Measurements from ENCODE around the gene GGCX.
"Not testable (repeated sequence)": the region's sequence is repeated elsewhere in the genome, so short reads cannot be mapped to it uniquely, and the experiment has no call there.

The GGCX gene

GRCh38 chr2:85575739-85576138 is 14.4 kb upstream of the GGCX start:
- WGBS (ENCODE audit: insufficient coverage): 100% methylated on average over 7 of the region's 8 CpGs
- peaks cover 0 to 11% (median 3%) of the 10 kb centered on the region in 4 experiments for H3K36me3 ChIP-seq (ENCODE audit: control insufficient read depth in 4 of 4, insufficient read depth in 4 of 4, low read length in 3 of 4)
- H3K27me3 ChIP-seq (replicated peaks in 2 of 5; ENCODE audit: control insufficient read depth in 4 of 5, insufficient read depth in 5 of 5, low read length in 4 of 5): no peaks in the 10 kb centered on the region
- DNase-seq: no peak
- CTCF ChIA-PET: interaction anchor here (0.7 to 1.2 kb wide), 3 partner anchors 12 to 28 kb away, joined by 3 to 5 read pairs (median 5); no protein-coding TSS in a partner anchor
- H3K4me3 ChIP-seq (ENCODE audit: control insufficient read depth in 1 of 7, extremely low read depth in 1 of 7, insufficient read depth in 4 of 7, low read depth in 2 of 7, low read length in 6 of 7): no peak overlapping the region
- no peaks in the 10 kb centered on the region for H3K9me3 ChIP-seq (ENCODE audit: control extremely low read depth in 1 of 5, control insufficient read depth in 4 of 5, insufficient read depth in 2 of 5, low read depth in 1 of 5, low read length in 4 of 5)
- no peak overlapping the region for H3K27ac ChIP-seq (ENCODE audit: insufficient read depth in 1 of 2, low read depth in 1 of 2, low read length in 2 of 2, poor library complexity in 1 of 2, severe bottlenecking in 2 of 2)
- POLR2A ChIA-PET: no interaction called here
- H3K4me1 ChIP-seq (ENCODE audit: control extremely low read depth in 1 of 4, control insufficient read depth in 4 of 4, insufficient read depth in 4 of 4, low read length in 3 of 4): peaks cover 12 to 44% (median 39%) of the 10 kb centered on the region in 4 experiments

GRCh38 chr2:85566265-85566664 is 5.0 kb upstream of the GGCX start:
- CTCF ChIA-PET: interaction anchor here (2.2 kb wide), 1 partner anchor 11 kb away, joined by 10 read pairs; the partner anchor contains the start of gene VAMP8
- H3K4me1 ChIP-seq (ENCODE audit: control extremely low read depth in 1 of 4, control insufficient read depth in 4 of 4, insufficient read depth in 4 of 4, low read length in 3 of 4): peaks cover 0 to 13% (median 6%) of the 10 kb centered on the region in 4 experiments
- no peaks in the 10 kb centered on the region for H3K9me3 ChIP-seq (ENCODE audit: control extremely low read depth in 1 of 5, control insufficient read depth in 4 of 5, insufficient read depth in 2 of 5, low read depth in 1 of 5, low read length in 4 of 5)
- POLR2A ChIA-PET: no interaction called here
- DNase-seq: no peak
- no peak overlapping the region for H3K4me3 ChIP-seq (ENCODE audit: control insufficient read depth in 1 of 7, extremely low read depth in 1 of 7, insufficient read depth in 4 of 7, low read depth in 2 of 7, low read length in 6 of 7)
- H3K27me3 ChIP-seq (replicated peaks in 2 of 5; ENCODE audit: control insufficient read depth in 4 of 5, insufficient read depth in 5 of 5, low read length in 4 of 5): no peaks in the 10 kb centered on the region
- no peak overlapping the region for H3K27ac ChIP-seq (ENCODE audit: insufficient read depth in 1 of 2, low read depth in 1 of 2, low read length in 2 of 2, poor library complexity in 1 of 2, severe bottlenecking in 2 of 2)
- WGBS (ENCODE audit: insufficient coverage): 100% methylated on average over 1 of the region's 4 CpGs
- no peaks in the 10 kb centered on the region for H3K36me3 ChIP-seq (ENCODE audit: control insufficient read depth in 4 of 4, insufficient read depth in 4 of 4, low read length in 3 of 4)

- Histone ChIP-seq H3K27ac (ENCODE audit: insufficient read depth in 1 of 2, low read depth in 1 of 2, low read length in 2 of 2, poor library complexity in 1 of 2, severe bottlenecking in 2 of 2) (no peak overlapping the region), H3K4me3 (ENCODE audit: control insufficient read depth in 1 of 7, extremely low read depth in 1 of 7, insufficient read depth in 4 of 7, low read depth in 2 of 7, low read length in 6 of 7) (no peak overlapping the region), H3K27me3 (replicated peaks in 2 of 5; ENCODE audit: control insufficient read depth in 4 of 5, insufficient read depth in 5 of 5, low read length in 4 of 5) (no peaks in the 10 kb centered on the region), H3K36me3 (ENCODE audit: control insufficient read depth in 4 of 4, insufficient read depth in 4 of 4, low read length in 3 of 4) (no peaks in the 10 kb centered on the region), H3K9me3 (ENCODE audit: control extremely low read depth in 1 of 5, control insufficient read depth in 4 of 5, insufficient read depth in 2 of 5, low read depth in 1 of 5, low read length in 4 of 5) (no peaks in the 10 kb centered on the region), H3K4me1 (ENCODE audit: control extremely low read depth in 1 of 4, control insufficient read depth in 4 of 4, insufficient read depth in 4 of 4, low read length in 3 of 4) (peaks cover 6 to 25% (median 14%) of the 10 kb centered on the region in 4 experiments)
- WGBS (ENCODE audit: insufficient coverage): 100% methylated on average over 5 of the region's 5 CpGs
- ChIA-PET POLR2A (interaction anchor here (3.1 kb wide), 1 partner anchor 31 kb away, joined by 14 read pairs; the partner anchor contains the start of gene RNF181), CTCF (interaction anchor here (0.6 to 7.0 kb wide), 4 partner anchors 9 to 27 kb away, joined by 3 to 34 read pairs (median 3); no protein-coding TSS in a partner anchor)
- DNase-seq: peak in 2 of 3 donors; percentile 56 to 64
These were observed 2.9 kb upstream of the GGCX start for GRCh38 chr2:85564144-85564563.

GRCh38 chr2:85560812-85561279 is 447 bp downstream of the GGCX start:
- no peak for DNase-seq
- Histone ChIP-seq H3K4me1 (ENCODE audit: control extremely low read depth in 1 of 4, control insufficient read depth in 4 of 4, insufficient read depth in 4 of 4, low read length in 3 of 4) (peaks cover 6 to 25% (median 14%) of the 10 kb centered on the region in 4 experiments), H3K36me3 (ENCODE audit: control insufficient read depth in 4 of 4, insufficient read depth in 4 of 4, low read length in 3 of 4) (peaks cover 9 to 29% (median 14%) of the 10 kb centered on the region in 4 experiments), H3K4me3 (ENCODE audit: control insufficient read depth in 1 of 7, extremely low read depth in 1 of 7, insufficient read depth in 4 of 7, low read depth in 2 of 7, low read length in 6 of 7) (peak overlapping the region; percentile 26 to 97 (median 91)), H3K27ac (ENCODE audit: insufficient read depth in 1 of 2, low read depth in 1 of 2, low read length in 2 of 2, poor library complexity in 1 of 2, severe bottlenecking in 2 of 2) (peak overlapping the region in 1 of 2 experiments; percentile 93), H3K9me3 (ENCODE audit: control extremely low read depth in 1 of 5, control insufficient read depth in 4 of 5, insufficient read depth in 2 of 5, low read depth in 1 of 5, low read length in 4 of 5) (no peaks in the 10 kb centered on the region), H3K27me3 (replicated peaks in 2 of 5; ENCODE audit: control insufficient read depth in 4 of 5, insufficient read depth in 5 of 5, low read length in 4 of 5) (no peaks in the 10 kb centered on the region)
- ChIA-PET POLR2A (interaction anchor here (0.7 to 3.1 kb wide), 7 partner anchors 9 to 54 kb away, joined by 3 to 14 read pairs (median 6); partner anchors contain the start of gene RNF181), CTCF (interaction anchor here (0.9 to 7.0 kb wide), 15 partner anchors 9 to 172 kb away, joined by 3 to 34 read pairs (median 4); partner anchors contain the start of genes C2orf68 and VAMP8)
- 9% methylated on average over 12 of the region's 14 CpGs for WGBS (ENCODE audit: insufficient coverage)

- Histone ChIP-seq H3K4me3 (ENCODE audit: control insufficient read depth in 1 of 7, extremely low read depth in 1 of 7, insufficient read depth in 4 of 7, low read depth in 2 of 7, low read length in 6 of 7) (peak overlapping the region in 6 of 7 experiments; percentile 89 to 97 (median 93)), H3K4me1 (ENCODE audit: control extremely low read depth in 1 of 4, control insufficient read depth in 4 of 4, insufficient read depth in 4 of 4, low read length in 3 of 4) (peaks cover 6 to 25% (median 14%) of the 10 kb centered on the region in 4 experiments), H3K27ac (ENCODE audit: insufficient read depth in 1 of 2, low read depth in 1 of 2, low read length in 2 of 2, poor library complexity in 1 of 2, severe bottlenecking in 2 of 2) (peak overlapping the region in 1 of 2 experiments; percentile 93), H3K36me3 (ENCODE audit: control insufficient read depth in 4 of 4, insufficient read depth in 4 of 4, low read length in 3 of 4) (peaks cover 12 to 31% (median 15%) of the 10 kb centered on the region in 4 experiments)
- ChIA-PET CTCF (interaction anchor here (0.9 to 7.0 kb wide), 15 partner anchors 9 to 171 kb away, joined by 3 to 34 read pairs (median 4); partner anchors contain the start of genes C2orf68 and VAMP8), POLR2A (interaction anchor here (0.7 to 1.9 kb wide), 2 partner anchors 11 to 28 kb away, joined by 5 to 7 read pairs; no protein-coding TSS in a partner anchor)
- not testable (repeated sequence) for H3K27me3 ChIP-seq (replicated peaks in 2 of 5; ENCODE audit: control insufficient read depth in 4 of 5, insufficient read depth in 5 of 5, low read length in 4 of 5); DNase-seq; H3K9me3 ChIP-seq (ENCODE audit: control extremely low read depth in 1 of 5, control insufficient read depth in 4 of 5, insufficient read depth in 2 of 5, low read depth in 1 of 5, low read length in 4 of 5)
- 93% methylated on average over 11 of the region's 12 CpGs for WGBS (ENCODE audit: insufficient coverage)
These were observed 928 bp downstream of the GGCX start for GRCh38 chr2:85560403-85560726.

- Histone ChIP-seq H3K9me3 (ENCODE audit: control extremely low read depth in 1 of 5, control insufficient read depth in 4 of 5, insufficient read depth in 2 of 5, low read depth in 1 of 5, low read length in 4 of 5) (no peaks in the 10 kb centered on the region), H3K27me3 (replicated peaks in 2 of 5; ENCODE audit: control insufficient read depth in 4 of 5, insufficient read depth in 5 of 5, low read length in 4 of 5) (no peaks in the 10 kb centered on the region), H3K4me3 (ENCODE audit: control insufficient read depth in 1 of 7, extremely low read depth in 1 of 7, insufficient read depth in 4 of 7, low read depth in 2 of 7, low read length in 6 of 7) (no peak overlapping the region), H3K4me1 (ENCODE audit: control extremely low read depth in 1 of 4, control insufficient read depth in 4 of 4, insufficient read depth in 4 of 4, low read length in 3 of 4) (peaks cover 6 to 17% (median 11%) of the 10 kb centered on the region in 4 experiments), H3K27ac (ENCODE audit: insufficient read depth in 1 of 2, low read depth in 1 of 2, low read length in 2 of 2, poor library complexity in 1 of 2, severe bottlenecking in 2 of 2) (no peak overlapping the region), H3K36me3 (ENCODE audit: control insufficient read depth in 4 of 4, insufficient read depth in 4 of 4, low read length in 3 of 4) (peaks cover 18 to 49% (median 30%) of the 10 kb centered on the region in 4 experiments)
- ChIA-PET POLR2A (interaction anchor here (1.1 kb wide), 1 partner anchor 12 kb away, joined by 3 read pairs; no protein-coding TSS in a partner anchor), CTCF (interaction anchor here (0.8 to 7.0 kb wide), 4 partner anchors 7 to 167 kb away, joined by 3 to 34 read pairs (median 16); no protein-coding TSS in a partner anchor)
- DNase-seq: no peak
- 78% methylated on average over 1 of the region's 1 CpG for WGBS (ENCODE audit: insufficient coverage)
These were observed 3.1 kb downstream of the GGCX start for GRCh38 chr2:85558160-85558559.

GRCh38 chr2:85557130-85557529 is 4.2 kb downstream of the GGCX start:
- ChIA-PET CTCF (interaction anchor here (1.1 to 28.0 kb wide), 4 partner anchors 53 to 168 kb away, joined by 3 to 584 read pairs (median 126); partner anchors contain the start of gene SH2D6), POLR2A (no interaction called here)
- no CpG with 5 or more reads among the region's 5 CpGs for WGBS (ENCODE audit: insufficient coverage)
- peaks cover 6 to 17% (median 11%) of the 10 kb centered on the region in 4 experiments for H3K4me1 ChIP-seq (ENCODE audit: control extremely low read depth in 1 of 4, control insufficient read depth in 4 of 4, insufficient read depth in 4 of 4, low read length in 3 of 4)
- H3K36me3 ChIP-seq (ENCODE audit: control insufficient read depth in 4 of 4, insufficient read depth in 4 of 4, low read length in 3 of 4): peaks cover 19 to 59% (median 37%) of the 10 kb centered on the region in 4 experiments
- no peak overlapping the region for H3K27ac ChIP-seq (ENCODE audit: insufficient read depth in 1 of 2, low read depth in 1 of 2, low read length in 2 of 2, poor library complexity in 1 of 2, severe bottlenecking in 2 of 2)
- H3K4me3 ChIP-seq (ENCODE audit: control insufficient read depth in 1 of 7, extremely low read depth in 1 of 7, insufficient read depth in 4 of 7, low read depth in 2 of 7, low read length in 6 of 7): no peak overlapping the region
- H3K27me3 ChIP-seq (replicated peaks in 2 of 5; ENCODE audit: control insufficient read depth in 4 of 5, insufficient read depth in 5 of 5, low read length in 4 of 5): no peaks in the 10 kb centered on the region
- no peak for DNase-seq
- H3K9me3 ChIP-seq (ENCODE audit: control extremely low read depth in 1 of 5, control insufficient read depth in 4 of 5, insufficient read depth in 2 of 5, low read depth in 1 of 5, low read length in 4 of 5): no peaks in the 10 kb centered on the region

Measured in common myeloid progenitor, CD34-positive (primary cell).